Fibroblast of skin of abdomen (primary cell): Measurements from ENCODE around the gene CPT1A.

Experiments used
- DNase-seq: peaks from one replicate; pipeline ENCODE4 v3.0.0-alpha.2; 2013

The CPT1A gene

DNA sequence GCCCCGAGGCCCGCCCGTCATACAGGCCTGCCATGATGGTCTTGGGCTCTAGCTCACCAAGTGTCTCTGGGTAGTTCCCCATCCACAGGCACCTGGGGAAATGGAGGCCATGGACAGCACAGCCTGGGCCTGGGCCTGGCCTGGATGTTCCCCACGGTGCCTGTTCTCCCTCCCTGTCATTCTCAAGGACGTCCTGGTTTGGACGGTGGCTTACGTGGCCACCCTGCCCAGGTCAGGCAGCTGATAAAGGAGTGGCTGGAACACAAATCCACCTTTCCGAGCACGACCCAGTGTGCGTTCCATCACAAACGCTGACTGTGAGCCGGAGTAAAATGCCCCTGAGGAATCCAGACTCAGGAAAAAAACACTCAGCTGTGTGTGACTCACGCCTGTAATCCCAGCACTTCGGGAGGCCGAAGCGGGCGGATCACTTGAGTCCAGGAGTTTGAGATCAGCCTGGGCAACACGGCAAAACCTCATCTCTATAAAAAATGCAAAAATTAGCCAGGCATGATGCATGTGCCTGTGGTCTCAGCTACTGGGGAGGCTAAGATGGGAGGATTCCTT, 49.2 kb downstream of the CPT1A start:
- DNase-seq, result no peak

GRCh38 chr11:68784653-68785052, 57.1 kb downstream of the CPT1A start:
- DNase-seq, result no peak

DNA sequence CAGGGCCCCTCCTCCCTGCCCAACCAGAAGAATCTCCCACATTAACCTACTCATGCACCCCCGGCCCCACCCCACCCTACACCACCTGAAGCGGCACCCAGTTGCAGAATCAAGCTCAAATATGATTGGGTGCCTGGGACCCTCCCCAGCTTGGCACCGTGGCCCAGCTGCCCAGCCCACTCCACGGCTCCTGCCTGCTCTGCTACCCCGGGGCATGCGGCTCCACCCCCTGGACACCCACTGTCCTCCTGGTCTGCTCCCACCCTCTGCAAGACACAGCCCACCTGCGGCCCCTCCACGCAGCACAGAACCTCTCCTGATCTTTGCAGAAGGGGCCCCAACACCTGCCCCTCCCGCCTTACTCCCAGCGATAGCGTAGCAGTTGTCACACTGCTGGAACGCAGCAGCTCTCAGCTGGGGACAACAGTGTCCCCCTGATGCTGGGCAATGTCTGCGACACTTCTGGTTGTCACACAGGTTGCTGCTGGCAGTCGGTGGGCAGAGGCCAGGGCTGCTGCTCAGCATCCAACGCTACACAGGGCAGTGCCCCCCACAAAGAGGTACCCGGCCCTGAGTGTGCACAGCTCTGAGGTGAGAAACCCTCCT, 58.4 kb downstream of the CPT1A start:
- no peak for DNase-seq

DNA sequence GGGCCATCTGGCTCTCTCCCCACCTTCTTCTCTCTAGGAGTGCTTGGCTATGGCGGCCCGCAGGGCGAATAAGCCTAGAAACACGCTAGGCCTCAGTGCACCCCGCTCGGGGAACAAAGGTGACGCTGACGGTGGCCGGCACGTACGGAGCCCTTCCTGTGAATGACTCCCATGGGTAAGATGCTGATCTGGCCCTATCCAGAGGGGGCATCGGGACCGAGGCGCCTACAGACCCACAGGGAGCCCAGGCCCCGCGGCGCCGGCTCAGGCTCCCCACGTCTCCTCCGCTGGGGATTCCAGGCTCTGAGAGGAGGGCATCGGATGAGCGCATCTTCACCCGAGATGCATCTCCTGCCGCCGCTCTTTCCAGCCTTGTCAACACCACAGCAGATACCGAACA, 59.0 kb downstream of the CPT1A start:
- no peak for DNase-seq

- no peak for DNase-seq
Measured at GRCh38 chr11:68780829-68781228, 60.9 kb downstream of the CPT1A start.

GRCh38 chr11:68778205-68778604, 63.5 kb downstream of the CPT1A start:
- DNase-seq, result no peak

GRCh38 chr11:68776442-68777235, 65.1 kb downstream of the CPT1A start:
- no peak for DNase-seq

- DNase-seq, result no peak
Measured at GRCh38 chr11:68775951-68776388, 65.7 kb downstream of the CPT1A start.

DNA sequence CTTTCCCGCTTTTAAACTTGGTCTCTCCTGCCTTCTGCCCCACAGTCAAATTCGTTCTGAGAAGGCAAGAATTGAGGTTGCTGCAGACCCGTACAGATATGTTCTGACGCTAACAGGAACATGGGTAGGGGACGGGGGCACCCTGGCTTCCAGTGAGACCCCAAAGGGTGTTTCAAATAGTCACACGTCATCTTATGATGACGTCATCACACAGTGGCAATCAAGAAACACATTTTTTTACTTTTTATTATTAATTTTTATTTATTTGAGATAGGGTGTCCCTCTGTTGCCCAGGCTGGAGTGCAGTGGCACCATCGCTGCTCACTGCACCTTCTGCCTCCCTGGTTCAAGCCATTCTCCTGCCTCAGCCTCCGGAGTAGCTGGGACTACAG, 67.5 kb downstream of the CPT1A start:
- no peak for DNase-seq

- DNase-seq, result no peak
Measured at GRCh38 chr11:68773521-68774193, 68.1 kb downstream of the CPT1A start.

DNA sequence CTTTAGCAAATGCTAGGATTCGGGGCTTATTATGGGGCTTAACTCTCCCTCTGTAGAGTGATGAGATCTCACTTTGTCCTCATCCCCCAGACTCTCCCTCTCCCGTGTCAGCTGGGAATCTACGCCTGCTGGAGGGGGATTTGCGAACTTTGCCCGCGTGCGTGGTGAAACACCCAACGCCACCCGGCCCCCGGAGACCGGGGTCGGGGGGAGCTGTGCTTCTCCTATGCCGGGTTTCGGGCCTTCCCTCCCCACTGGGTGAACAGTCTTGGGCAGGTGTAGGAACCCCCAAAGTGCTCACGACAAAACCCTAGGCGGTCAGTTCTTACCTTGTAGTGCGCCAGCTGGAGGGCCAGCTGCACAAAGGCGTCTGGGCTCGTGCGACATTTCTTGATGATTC, 68.8 kb downstream of the CPT1A start:
- no peak for DNase-seq

GRCh38 chr11:68770781-68771180, 70.9 kb downstream of the CPT1A start:
- DNase-seq, result no peak

GRCh38 chr11:68767672-68768071, 74.0 kb downstream of the CPT1A start:
- no peak for DNase-seq

DNA sequence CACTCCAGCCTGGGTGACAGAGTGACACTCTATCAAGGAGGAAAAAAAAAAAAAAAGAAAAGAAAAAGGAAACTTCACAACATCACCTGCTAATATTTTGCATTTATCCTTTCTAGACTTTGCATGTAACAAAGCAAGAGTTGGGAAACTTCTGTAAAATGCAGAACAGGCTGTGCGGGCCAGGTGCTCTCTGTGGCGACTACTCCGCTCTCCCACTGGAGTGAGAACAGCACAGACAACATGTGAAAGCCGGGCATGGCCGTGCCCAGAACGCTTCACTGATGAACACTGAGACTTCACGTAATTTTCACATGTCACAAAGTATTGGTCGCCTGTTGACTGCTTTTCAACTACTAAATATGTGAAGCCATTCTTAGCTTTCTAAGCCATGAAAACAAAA, 74.9 kb downstream of the CPT1A start:
- DNase-seq, result no peak

GRCh38 chr11:68764746-68765145, 77.0 kb downstream of the CPT1A start:
- no peak for DNase-seq

DNA sequence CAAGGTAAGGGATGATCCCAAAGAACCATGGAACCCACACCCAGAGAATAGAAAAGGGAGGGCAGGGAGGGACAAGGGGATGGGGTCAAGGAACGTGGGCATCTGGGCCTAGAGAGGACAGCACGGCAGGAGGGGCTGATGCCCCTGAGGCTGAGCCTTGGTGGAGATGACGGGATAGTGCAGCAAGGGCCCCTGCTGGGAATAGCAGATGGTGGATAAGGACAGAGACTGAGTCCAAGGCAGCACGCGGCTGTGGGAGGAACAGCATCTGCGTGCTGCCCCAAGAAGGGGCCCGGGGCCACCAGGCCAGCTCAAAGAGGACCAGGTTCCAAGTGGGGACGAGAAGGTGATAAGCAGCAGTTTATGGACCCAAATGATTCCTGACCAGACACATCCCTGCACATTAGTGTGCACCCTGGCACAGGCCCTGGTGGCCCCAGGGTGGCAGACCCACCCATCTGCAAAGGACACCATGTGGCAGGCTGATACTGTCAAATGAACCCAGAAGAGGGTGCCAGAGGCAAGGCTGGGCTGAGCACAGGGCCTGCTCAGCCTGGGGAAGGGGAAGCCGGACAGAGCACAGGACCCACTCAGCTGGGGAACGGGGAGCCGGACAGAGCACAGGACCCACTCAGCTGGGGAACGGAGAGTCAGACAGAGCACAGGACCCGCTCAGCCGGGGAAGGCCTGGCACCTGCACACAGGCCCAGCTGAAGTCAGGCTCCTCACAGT, 77.6 kb downstream of the CPT1A start:
- DNase-seq, result no peak

- peak; percentile 26 for DNase-seq
Measured at GRCh38 chr11:68763181-68763721, 78.5 kb downstream of the CPT1A start.

- DNase-seq, result no peak
Measured at GRCh38 chr11:68762481-68762880, 79.2 kb downstream of the CPT1A start.

DNA sequence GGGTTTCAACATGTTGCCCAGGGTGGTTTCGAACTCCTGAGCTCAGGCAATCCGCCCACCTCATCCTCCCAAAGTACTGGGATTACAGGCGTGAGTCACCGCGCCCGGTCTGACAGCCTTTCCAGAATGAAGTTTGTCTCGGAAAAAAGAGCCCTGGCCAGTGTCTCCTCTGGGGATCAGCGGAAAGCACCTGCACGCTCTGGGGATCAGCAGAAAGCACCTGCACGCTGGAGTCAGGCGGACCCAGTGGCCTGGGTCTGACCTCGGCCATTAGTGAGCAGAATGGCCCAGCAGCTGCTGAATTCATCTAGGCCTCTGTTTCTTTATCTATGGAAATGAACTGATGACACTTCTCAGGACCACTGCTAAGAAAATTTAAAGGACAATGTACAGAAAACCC, 79.9 kb downstream of the CPT1A start:
- DNase-seq, result no peak

GRCh38 chr11:68759991-68760390, 81.7 kb downstream of the CPT1A start:
- no peak for DNase-seq

DNA sequence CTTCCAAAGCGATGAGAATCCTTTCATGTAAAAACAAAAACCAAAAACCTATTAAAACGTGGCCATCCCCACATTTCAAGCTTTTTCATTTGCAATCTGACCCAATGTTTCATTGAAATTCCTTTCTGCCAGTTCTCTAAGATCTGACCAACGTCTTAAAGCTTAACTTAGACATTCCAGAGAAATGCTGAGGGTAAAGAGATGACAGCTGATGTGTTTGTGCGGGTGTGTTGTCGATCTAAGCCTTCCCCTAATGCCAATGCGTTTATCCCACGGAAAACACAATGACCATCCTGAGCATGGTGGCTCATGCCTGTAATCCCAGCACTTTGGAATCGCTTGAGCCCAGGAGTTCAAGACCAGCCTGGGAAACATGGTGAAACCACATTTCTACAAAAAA, 84.0 kb downstream of the CPT1A start:
- DNase-seq, result no peak

DNA sequence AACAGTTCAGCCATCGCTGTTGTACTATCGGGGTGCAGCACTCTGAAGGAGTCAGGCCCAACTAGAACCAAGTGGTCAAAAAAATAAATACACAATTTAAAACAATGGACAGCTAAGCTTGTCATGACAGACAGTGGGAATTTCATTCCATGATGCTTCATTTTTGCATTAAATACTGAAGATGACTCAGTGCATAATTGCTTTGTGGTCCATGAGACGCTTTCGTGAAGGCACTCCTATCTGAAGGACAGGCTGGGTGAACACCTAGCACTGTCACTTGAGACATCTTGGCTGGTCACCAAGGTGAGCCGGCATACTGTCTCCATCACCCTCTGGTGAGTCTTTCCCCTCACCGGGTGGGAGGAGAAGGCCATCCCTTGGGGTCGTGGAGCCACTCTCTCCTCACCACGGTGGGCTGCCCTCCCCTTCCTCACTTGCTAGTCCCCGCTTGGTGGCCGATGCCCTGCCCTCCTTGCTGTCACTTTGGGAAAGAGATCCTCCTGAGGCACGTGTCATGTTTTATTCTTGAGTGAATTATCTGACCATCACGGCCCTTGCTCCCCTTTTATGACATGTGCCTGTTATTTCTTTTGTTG, 85.4 kb downstream of the CPT1A start:
- peak; percentile 22 for DNase-seq
